ENCODE data around the gene COA1. TPM values are rescaled to one million over a fixed set of nuclear protein-coding genes. Genes with fewer than 3 reads are reported as not detected.
"Not testable (repeated sequence)": the region's sequence is repeated elsewhere in the genome, so short reads cannot be mapped to it uniquely, and the experiment has no call there.

The COA1 gene
- total RNA-seq (2014; rRNA removed; shearing (Covaris generic)) = 51.4 and 85.4 TPM in 2 replicates

- DNase-seq (ENCODE audit: low read depth in 1 of 2, low spot score in 2 of 2) = peak; percentile 81 to 90
- Histone ChIP-seq H3K4me1 (replicated peaks) (peaks cover 35% of the 10 kb centered on the region), H3K4me3 (peak within 1 kb of the TSS; percentile 71), H3K27me3 (replicated peaks) (no peaks in the 10 kb centered on the region; the same call in 1 of the 2 replicates), H3K27ac (peak within 1 kb of the TSS; percentile 27; the same call in 1 of the 2 replicates), H3K9me3 (replicated peaks) (no peaks in the 10 kb centered on the region), H3K36me3 (peaks cover 10% of the 10 kb centered on the region; the same call in 1 of the 2 replicates)
Observed at GRCh38 chr7:43729214-43729923, at the start of gene COA1. TSS of gene COA1 (minus strand) at chr7:43729523. CDS start at chr7:43648614, 80,909 bp downstream.

- H3K27ac ChIP-seq; H3K36me3 ChIP-seq; H3K27me3 ChIP-seq (replicated peaks); H3K4me3 ChIP-seq; H3K4me1 ChIP-seq (replicated peaks); H3K9me3 ChIP-seq (replicated peaks): not testable (repeated sequence)
- peak in 1 of 2 experiments; percentile 11 for DNase-seq (ENCODE audit: low read depth in 1 of 2, low spot score in 2 of 2)
Observed at GRCh38 chr7:43778293-43779044, 49.1 kb upstream of the COA1 start.

GRCh38 chr7:43775255-43775654 lies 45.9 kb upstream of the COA1 start:
- not testable (repeated sequence) for DNase-seq (ENCODE audit: low read depth in 1 of 2, low spot score in 2 of 2); H3K27ac ChIP-seq; H3K36me3 ChIP-seq; H3K9me3 ChIP-seq (replicated peaks); H3K27me3 ChIP-seq (replicated peaks); H3K4me3 ChIP-seq; H3K4me1 ChIP-seq (replicated peaks)

- H3K9me3 ChIP-seq (replicated peaks); DNase-seq (ENCODE audit: low read depth in 1 of 2, low spot score in 2 of 2); H3K27me3 ChIP-seq (replicated peaks); H3K4me3 ChIP-seq; H3K36me3 ChIP-seq; H3K4me1 ChIP-seq (replicated peaks); H3K27ac ChIP-seq: not testable (repeated sequence)
Observed at GRCh38 chr7:43773268-43773667, 43.9 kb upstream of the COA1 start.

- Histone ChIP-seq H3K36me3 (no peaks in the 10 kb centered on the region), H3K4me3 (no peak overlapping the region), H3K27ac (no peak overlapping the region), H3K9me3 (replicated peaks) (no peaks in the 10 kb centered on the region), H3K27me3 (replicated peaks) (no peaks in the 10 kb centered on the region), H3K4me1 (replicated peaks) (no peaks in the 10 kb centered on the region)
- peak in 1 of 2 experiments; percentile 22 for DNase-seq (ENCODE audit: low read depth in 1 of 2, low spot score in 2 of 2)
Observed at GRCh38 chr7:43771573-43771972, 42.2 kb upstream of the COA1 start.

GRCh38 chr7:43771128-43771527 lies 41.8 kb upstream of the COA1 start:
- Histone ChIP-seq H3K36me3 (no peaks in the 10 kb centered on the region), H3K27ac (no peak overlapping the region), H3K4me1 (replicated peaks) (no peaks in the 10 kb centered on the region), H3K9me3 (replicated peaks) (no peaks in the 10 kb centered on the region), H3K27me3 (replicated peaks) (no peaks in the 10 kb centered on the region), H3K4me3 (no peak overlapping the region)
- no peak for DNase-seq (ENCODE audit: low read depth in 1 of 2, low spot score in 2 of 2)

GRCh38 chr7:43769791-43770465 lies 40.6 kb upstream of the COA1 start:
- H3K36me3 ChIP-seq = no peaks in the 10 kb centered on the region
- H3K27me3 ChIP-seq (replicated peaks) = no peaks in the 10 kb centered on the region
- H3K9me3 ChIP-seq (replicated peaks) = no peaks in the 10 kb centered on the region
- no peak overlapping the region for H3K27ac ChIP-seq
- H3K4me3 ChIP-seq = no peak overlapping the region
- peaks cover 5% of the 10 kb centered on the region for H3K4me1 ChIP-seq (replicated peaks)
- DNase-seq (ENCODE audit: low read depth in 1 of 2, low spot score in 2 of 2) = peak in 1 of 2 experiments; percentile 22

- peak in 1 of 2 experiments; percentile 12 for DNase-seq (ENCODE audit: low read depth in 1 of 2, low spot score in 2 of 2)
- Histone ChIP-seq H3K27ac (no peak overlapping the region), H3K9me3 (replicated peaks) (no peaks in the 10 kb centered on the region), H3K27me3 (replicated peaks) (no peaks in the 10 kb centered on the region), H3K36me3 (no peaks in the 10 kb centered on the region), H3K4me3 (no peak overlapping the region), H3K4me1 (replicated peaks) (peaks cover 8% of the 10 kb centered on the region)
Observed at GRCh38 chr7:43769281-43769680, 40.0 kb upstream of the COA1 start.

- no peak overlapping the region for H3K4me3 ChIP-seq
- H3K4me1 ChIP-seq (replicated peaks) = peaks cover 8% of the 10 kb centered on the region
- H3K27me3 ChIP-seq (replicated peaks) = no peaks in the 10 kb centered on the region
- no peak overlapping the region for H3K27ac ChIP-seq
- no peak for DNase-seq (ENCODE audit: low read depth in 1 of 2, low spot score in 2 of 2)
- no peaks in the 10 kb centered on the region for H3K9me3 ChIP-seq (replicated peaks)
- H3K36me3 ChIP-seq = no peaks in the 10 kb centered on the region
Observed at GRCh38 chr7:43768887-43769272, 39.6 kb upstream of the COA1 start.

- Histone ChIP-seq H3K27ac (no peak overlapping the region), H3K9me3 (replicated peaks) (no peaks in the 10 kb centered on the region), H3K36me3 (no peaks in the 10 kb centered on the region), H3K4me3 (no peak overlapping the region), H3K27me3 (replicated peaks) (no peaks in the 10 kb centered on the region), H3K4me1 (replicated peaks) (peaks cover 8% of the 10 kb centered on the region)
- DNase-seq (ENCODE audit: low read depth in 1 of 2, low spot score in 2 of 2) = peak in 1 of 2 experiments; percentile 12
Observed at GRCh38 chr7:43768201-43768886, 39.0 kb upstream of the COA1 start.

- H3K27me3 ChIP-seq (replicated peaks) = no peaks in the 10 kb centered on the region
- no peak overlapping the region for H3K4me3 ChIP-seq
- no peak overlapping the region for H3K27ac ChIP-seq
- no peaks in the 10 kb centered on the region for H3K9me3 ChIP-seq (replicated peaks)
- peaks cover 8% of the 10 kb centered on the region for H3K4me1 ChIP-seq (replicated peaks)
- DNase-seq (ENCODE audit: low read depth in 1 of 2, low spot score in 2 of 2) = no peak
- no peaks in the 10 kb centered on the region for H3K36me3 ChIP-seq
Observed at GRCh38 chr7:43767311-43767710, 38.0 kb upstream of the COA1 start.

GRCh38 chr7:43766564-43766963 lies 37.2 kb upstream of the COA1 start:
- H3K4me1 ChIP-seq (replicated peaks) = peaks cover 8% of the 10 kb centered on the region
- H3K27ac ChIP-seq = no peak overlapping the region
- H3K27me3 ChIP-seq (replicated peaks) = no peaks in the 10 kb centered on the region
- no peaks in the 10 kb centered on the region for H3K36me3 ChIP-seq
- DNase-seq (ENCODE audit: low read depth in 1 of 2, low spot score in 2 of 2) = peak in 1 of 2 experiments; percentile 16
- no peaks in the 10 kb centered on the region for H3K9me3 ChIP-seq (replicated peaks)
- no peak overlapping the region for H3K4me3 ChIP-seq

GRCh38 chr7:43764807-43765491 lies 35.6 kb upstream of the COA1 start:
- no peaks in the 10 kb centered on the region for H3K9me3 ChIP-seq (replicated peaks)
- H3K27ac ChIP-seq = no peak overlapping the region
- DNase-seq (ENCODE audit: low read depth in 1 of 2, low spot score in 2 of 2) = peak in 1 of 2 experiments; percentile 13
- no peak overlapping the region for H3K4me3 ChIP-seq
- H3K36me3 ChIP-seq = no peaks in the 10 kb centered on the region
- H3K4me1 ChIP-seq (replicated peaks) = peaks cover 8% of the 10 kb centered on the region
- H3K27me3 ChIP-seq (replicated peaks) = no peaks in the 10 kb centered on the region

All from SJSA1 (cell line).